Pancreas (tissue), 10 donors: ENCODE results near the gene AKAP12. TPM values are rescaled to one million over a fixed set of nuclear protein-coding genes. Genes with fewer than 3 reads are reported as not detected.

Experiments
- ATAC-seq, 4 donors: fragments of 200-7000 bp; cut with Tn5 transposase; one replicate each; pipeline versions ENCODE4 v1.8.0 to v1.9.1; 2020; ENCODE audit warnings: mild to moderate bottlenecking in 4 of 4, moderate library complexity in 4 of 4
- DNase-seq, 6 donors: peaks; one replicate each; pipeline ENCODE4 v3.0.0-alpha.2; 2020
- FAIRE-seq: peaks from 2 replicates; lab custom pipeline; 2012; peaks lifted over from hg19 to GRCh38; lab: Jason Lieb, UNC
- H3K27ac ChIP-seq, 4 donors: fragments of 200-600 bp; sonication (generic); 1 replicate in 3 of 4; 2 replicates in 1 of 4; pipeline versions ENCODE4 v1.5.0 to v1.8.0; 2020
- H3K27me3 ChIP-seq, 4 donors: fragments of 200-600 bp; one replicate each; pipeline ENCODE4 v1.8.0; 2021
- H3K36me3 ChIP-seq, 3 donors: fragments of 200-600 bp; sonication (generic) in 1 of 3; one replicate each; pipeline versions ENCODE4 v1.5.0 to v1.8.0; 2020 to 2021
- H3K4me1 ChIP-seq, 3 donors: fragments of 200-600 bp; one replicate each; pipeline ENCODE4 v1.8.0; 2021
- H3K4me3 ChIP-seq, 4 donors: fragments of 200-600 bp; sonication (generic) in 2 of 4; one replicate each; pipeline versions ENCODE4 v1.5.0 to v1.8.0; 2020 to 2021
- H3K9me3 ChIP-seq, 4 donors: fragments of 200-600 bp; one replicate each; pipeline ENCODE4 v1.8.0; 2021
- WGBS, 2 donors: extraction: QIAGEN DNeasy Blood & Tissue Kit; methylation state at CpG; one replicate each; pipeline ENCODE4 v1.1.7; 2013; 5-methylcytosine and 5-hydroxymethylcytosine counted together
- intact Hi-C, 3 donors: fragments of 100-400 bp; cut with DNase I; formaldehyde crosslinking; loops; one replicate each; pipeline versions ENCODE4 v1.11.1 to v1.14.2; 2022
- polyA plus RNA-seq, 2 donors: library from polyadenylated mRNA; stranded (reverse); fragments of 200-250 nt; gene quantifications; one replicate each; pipeline ENCODE4 v1.2.3, GENCODE V29; 2013
- total RNA-seq, 6 donors: library from RNA; stranded (reverse); fragmentation: NEBNext Ultra II Directional in 4 of 6; extraction: Animal tissue kit (Norgen Biotek cat#: 25700) in 4 of 6; gene quantifications; one replicate each; pipeline versions ENCODE4 v1.2.1 to v1.2.4, GENCODE V29; 2021 to 2023
- TF ChIP-seq, protein P1 (sequence below), 4 donors: fragments of 200-600 bp; sonication (generic) in 3 of 4; IDR thresholded peaks; one replicate each; pipeline versions ENCODE4 v1.5.0 to v1.8.0; 2021; ENCODE audit warnings: antibody characterized with exemption in 4 of 4
- donor health status: healthy with polysubstance abuse.
- donor health status: DM: no; HTN: no; CAD: no; lungs with moderate emphysema.
- donor health status: DM: no; HTN: no; CAD: no.
- donor health status: control.
- donor health status: control.
- donor health status: Bipolar disorder and iron deficiency.
- donor health status: DM: yes; HTN: yes; CAD: no.
- donor health status: DM: no; HTN: no; CAD: no.
- donor health status: DM: no; HTN: no; CAD: no.
- donor health status: DM: yes; HTN: yes; CAD: no.

AKAP12 gene
- total and polyA plus RNA-seq, 8 donors, result 2.4 to 13.2 (median 3.8) TPM

DNA sequence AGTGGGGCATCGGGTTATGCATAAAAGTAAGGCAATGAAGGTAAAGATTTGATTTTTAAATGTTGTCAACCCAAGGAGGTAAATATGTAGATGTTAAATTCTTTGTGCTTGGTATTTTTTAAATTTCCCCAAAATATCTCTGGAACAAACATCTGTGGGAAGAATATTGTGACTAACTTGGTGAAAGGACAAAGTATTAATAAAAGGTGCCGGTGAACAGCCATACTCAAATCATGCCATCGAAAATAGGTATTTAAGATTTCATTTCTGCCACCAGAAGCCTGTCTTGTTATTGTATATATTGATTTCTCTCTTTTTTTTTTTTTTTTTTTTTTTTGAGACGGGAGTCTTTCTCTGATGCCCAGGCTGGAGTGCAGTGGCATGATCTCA, 164.1 kb downstream of the AKAP12 start:
- FAIRE-seq (no peak), ATAC-seq (no peak), DNase-seq (no peak)
- Histone ChIP-seq H3K4me1 (peaks cover 12 to 18% (median 16%) of the 10 kb centered on the region in 3 donors), H3K4me3 (no peak overlapping the region), H3K27ac (no peak overlapping the region), H3K9me3 (no peaks in the 10 kb centered on the region), H3K27me3 (no peaks in the 10 kb centered on the region), H3K36me3 (no peaks in the 10 kb centered on the region)
- WGBS, 2 donors, result 79 to 93% methylated on average over 3 to 4 of the region's 4 CpGs
- intact Hi-C loops, result no loop called here
- TF ChIP-seq, protein P1, sequence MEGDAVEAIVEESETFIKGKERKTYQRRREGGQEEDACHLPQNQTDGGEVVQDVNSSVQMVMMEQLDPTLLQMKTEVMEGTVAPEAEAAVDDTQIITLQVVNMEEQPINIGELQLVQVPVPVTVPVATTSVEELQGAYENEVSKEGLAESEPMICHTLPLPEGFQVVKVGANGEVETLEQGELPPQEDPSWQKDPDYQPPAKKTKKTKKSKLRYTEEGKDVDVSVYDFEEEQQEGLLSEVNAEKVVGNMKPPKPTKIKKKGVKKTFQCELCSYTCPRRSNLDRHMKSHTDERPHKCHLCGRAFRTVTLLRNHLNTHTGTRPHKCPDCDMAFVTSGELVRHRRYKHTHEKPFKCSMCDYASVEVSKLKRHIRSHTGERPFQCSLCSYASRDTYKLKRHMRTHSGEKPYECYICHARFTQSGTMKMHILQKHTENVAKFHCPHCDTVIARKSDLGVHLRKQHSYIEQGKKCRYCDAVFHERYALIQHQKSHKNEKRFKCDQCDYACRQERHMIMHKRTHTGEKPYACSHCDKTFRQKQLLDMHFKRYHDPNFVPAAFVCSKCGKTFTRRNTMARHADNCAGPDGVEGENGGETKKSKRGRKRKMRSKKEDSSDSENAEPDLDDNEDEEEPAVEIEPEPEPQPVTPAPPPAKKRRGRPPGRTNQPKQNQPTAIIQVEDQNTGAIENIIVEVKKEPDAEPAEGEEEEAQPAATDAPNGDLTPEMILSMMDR (IDR thresholded peaks at IDR 0.05), result no peak

Other genes starting within 250 kb of the AKAP12 start
- 1 to 10 TPM; 3.2 to 6.6 (median 4.3) TPM for gene ZBTB2, start 151.6 kb downstream of the AKAP12 start, total RNA-seq
- 1 to 10 TPM; 3.1 to 4.8 TPM for gene ZBTB2, start 151.6 kb downstream of the AKAP12 start, polyA plus RNA-seq
- 10 to 100 TPM in 1 of 6 donors, 1 to 10 TPM in 5; 6.4 to 10.4 (median 7.1) TPM for gene RMND1, start 212.2 kb downstream of the AKAP12 start, total RNA-seq
- gene RMND1, start 212.2 kb downstream of the AKAP12 start, polyA plus RNA-seq, result 10 to 100 TPM; 12.1 to 13.5 TPM